NT2/D1 (cell line): ENCODE data around the gene SFXN3.

Source experiments
- DNase-seq: peaks from one replicate; pipeline ENCODE4 v3.0.0-alpha.2; 2011; ENCODE audit warnings: low read depth, low spot score
- H3K27me3 ChIP-seq: 2 replicates; pipeline ENCODE4 v1.6.0; 2011; ENCODE audit warnings: mild to moderate bottlenecking; ENCODE audit not compliant: insufficient read length, insufficient read depth
- H3K36me3 ChIP-seq: 2 replicates; pipeline ENCODE4 v1.6.1; 2011; ENCODE audit warnings: mild to moderate bottlenecking, low read length, mixed read lengths; ENCODE audit not compliant: insufficient read depth, insufficient read length
- H3K4me1 ChIP-seq: 2 replicates; pipeline ENCODE4 v1.5.1; 2011; ENCODE audit not compliant: insufficient read depth, insufficient read length
- H3K4me3 ChIP-seq: 2 replicates; pipeline ENCODE4 v1.5.1; 2011; ENCODE audit warnings: low read depth; ENCODE audit not compliant: insufficient read length
- H3K9ac ChIP-seq: 2 replicates; pipeline ENCODE4 v1.6.0; 2011; ENCODE audit warnings: low read depth; ENCODE audit not compliant: insufficient read length
- H3K9me3 ChIP-seq: 2 replicates; pipeline ENCODE4 v1.5.1; 2011; ENCODE audit warnings: mild to moderate bottlenecking, low read length; ENCODE audit not compliant: insufficient read depth
- SUZ12 ChIP-seq: IDR thresholded peaks from 2 replicates; pipeline ENCODE4 v1.6.1; 2011; ENCODE audit not compliant: insufficient read length, insufficient read depth; ENCODE audit errors: extremely low read depth
- YY1 ChIP-seq: IDR thresholded peaks from 2 replicates; pipeline ENCODE4 v1.6.1; 2011; ENCODE audit not compliant: insufficient read length, insufficient read depth
- ZNF274 ChIP-seq: IDR thresholded peaks from 2 replicates; pipeline ENCODE4 v1.6.1; 2011; ENCODE audit warnings: mild to moderate bottlenecking, low read depth, low read length

The SFXN3 gene

GRCh38 chr10:101019440-101019703 lies 11.7 kb upstream of the SFXN3 start:
- Histone ChIP-seq H3K9me3 (no peaks in the 10 kb centered on the region), H3K9ac (peak overlapping the region; percentile 74), H3K36me3 (no peaks in the 10 kb centered on the region), H3K27me3 (peaks cover 21% of the 10 kb centered on the region), H3K4me1 (peaks cover 10% of the 10 kb centered on the region), H3K4me3 (peak overlapping the region; percentile 4)
- no peak for DNase-seq
- TF ChIP-seq YY1 (no peak), SUZ12 (no peak), ZNF274 (no peak)

DNA sequence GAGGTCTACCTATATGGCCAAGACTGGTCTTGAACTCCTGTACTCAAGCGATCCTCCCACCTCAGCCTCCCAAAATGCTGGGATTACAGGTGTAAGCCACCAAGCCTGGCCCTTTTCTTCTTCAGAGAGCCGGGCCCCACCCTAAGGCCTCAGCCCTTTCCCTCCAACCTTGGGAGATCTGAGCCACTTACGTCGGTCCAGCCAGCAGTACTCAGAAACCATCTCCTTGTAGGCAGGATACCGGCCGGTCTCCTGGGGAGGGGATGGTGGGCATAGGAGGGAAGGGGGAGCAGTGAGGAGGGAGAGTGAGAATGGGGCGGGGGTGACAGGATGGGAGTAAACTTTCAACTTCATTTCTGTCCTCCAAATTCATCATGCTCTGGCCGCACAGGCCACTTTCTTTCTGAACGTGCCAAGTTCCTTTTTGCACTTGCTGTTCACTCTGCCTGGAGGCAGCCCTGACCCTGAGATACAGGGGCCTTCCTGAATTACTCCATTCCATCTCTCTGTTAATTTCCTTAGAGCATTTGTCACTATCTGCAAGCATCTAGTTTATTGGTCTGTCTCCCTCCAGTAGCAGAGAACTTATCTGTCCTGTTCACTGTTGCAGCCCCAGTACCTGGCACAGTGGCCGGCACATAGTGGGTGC lies 10.5 kb upstream of the SFXN3 start:
- Histone ChIP-seq H3K27me3 (peaks cover 21% of the 10 kb centered on the region), H3K4me3 (no peak overlapping the region), H3K9ac (no peak overlapping the region), H3K36me3 (no peaks in the 10 kb centered on the region), H3K9me3 (no peaks in the 10 kb centered on the region), H3K4me1 (peaks cover 9% of the 10 kb centered on the region)
- no peak for DNase-seq
- TF ChIP-seq YY1 (no peak), ZNF274 (no peak), SUZ12 (no peak)

- H3K27me3 ChIP-seq = peaks cover 21% of the 10 kb centered on the region
- H3K9ac ChIP-seq = no peak overlapping the region
- no peak overlapping the region for H3K4me3 ChIP-seq
- no peak for TF ChIP-seq ZNF274
- no peak for TF ChIP-seq SUZ12
- no peak for TF ChIP-seq YY1
- no peak for DNase-seq
- no peaks in the 10 kb centered on the region for H3K9me3 ChIP-seq
- H3K4me1 ChIP-seq = peaks cover 8% of the 10 kb centered on the region
- H3K36me3 ChIP-seq = no peaks in the 10 kb centered on the region
Observed at GRCh38 chr10:101021239-101021638, 9.8 kb upstream of the SFXN3 start.

DNA sequence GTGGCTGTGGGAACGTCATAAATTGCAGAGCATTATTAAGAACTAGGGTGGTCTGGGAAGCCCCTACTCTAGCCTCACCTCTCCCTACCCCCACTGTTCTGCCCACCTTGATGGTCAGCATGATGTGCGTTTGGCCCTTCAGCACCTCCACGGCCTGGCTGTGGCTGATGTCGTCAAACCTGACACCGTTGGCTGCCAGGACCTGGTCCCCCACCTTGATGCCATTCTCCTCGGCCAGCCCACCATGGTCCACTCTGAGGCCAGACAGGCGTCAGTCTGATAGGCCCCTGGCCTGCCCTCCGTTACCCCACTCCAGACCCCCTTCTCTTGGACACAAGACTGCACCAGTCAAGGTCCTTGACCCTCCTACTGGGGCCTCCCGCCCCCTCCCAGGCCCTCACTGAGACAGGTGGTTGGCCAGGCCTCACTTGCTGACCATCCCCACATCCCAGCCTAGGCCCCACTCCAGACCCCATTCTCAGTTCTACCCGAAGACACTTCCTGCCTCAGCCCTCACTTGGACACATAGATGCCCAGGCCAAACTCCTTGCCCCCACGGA lies 9.3 kb upstream of the SFXN3 start:
- peaks cover 6% of the 10 kb centered on the region for H3K4me1 ChIP-seq
- TF ChIP-seq YY1 (no peak), ZNF274 (no peak), SUZ12 (no peak)
- no peaks in the 10 kb centered on the region for H3K36me3 ChIP-seq
- DNase-seq = no peak
- H3K4me3 ChIP-seq = no peak overlapping the region
- no peaks in the 10 kb centered on the region for H3K9me3 ChIP-seq
- H3K27me3 ChIP-seq = peaks cover 21% of the 10 kb centered on the region
- no peak overlapping the region for H3K9ac ChIP-seq

DNA sequence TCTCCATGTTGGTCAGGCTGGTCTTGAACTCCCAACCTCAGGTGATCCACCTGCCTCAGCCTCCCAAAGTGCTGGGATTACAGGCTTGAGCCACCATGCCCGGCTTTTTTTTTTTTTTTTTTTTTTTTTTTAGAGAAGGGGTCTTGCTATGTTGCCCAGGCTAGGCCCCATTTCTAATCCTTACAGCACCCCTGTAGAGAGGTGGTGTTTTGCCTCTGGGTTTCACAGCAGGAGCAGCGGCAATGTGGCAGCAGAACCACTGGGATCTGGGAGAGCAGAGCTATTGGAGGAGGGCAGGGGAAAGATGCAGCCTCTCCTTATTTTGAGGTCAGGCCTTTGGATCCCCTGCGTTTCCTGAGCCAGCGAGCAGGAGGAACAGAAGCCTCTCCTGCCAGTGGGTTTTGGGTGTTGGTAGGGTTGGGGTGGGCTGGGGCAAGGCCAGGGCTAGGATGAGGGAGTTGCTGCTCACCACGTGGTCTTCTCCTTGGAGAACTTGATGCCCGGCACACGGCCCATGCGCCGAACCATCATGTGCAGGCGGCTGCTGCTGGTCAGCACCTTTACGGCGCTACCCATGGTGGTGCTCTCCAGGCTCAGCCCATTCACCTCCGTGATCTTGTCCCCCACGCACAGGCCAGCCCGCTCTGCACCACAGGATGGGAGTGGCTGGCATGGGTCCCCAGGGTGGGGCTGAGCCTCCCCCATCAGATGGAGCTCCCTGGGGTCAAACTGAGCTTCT lies 7.9 kb upstream of the SFXN3 start:
- H3K27me3 ChIP-seq = peaks cover 11% of the 10 kb centered on the region
- H3K36me3 ChIP-seq = peaks cover 2% of the 10 kb centered on the region
- H3K4me1 ChIP-seq = peaks cover 10% of the 10 kb centered on the region
- no peaks in the 10 kb centered on the region for H3K9me3 ChIP-seq
- H3K9ac ChIP-seq = no peak overlapping the region
- TF ChIP-seq SUZ12 (no peak), ZNF274 (no peak), YY1 (no peak)
- H3K4me3 ChIP-seq = no peak overlapping the region
- DNase-seq = no peak

DNA sequence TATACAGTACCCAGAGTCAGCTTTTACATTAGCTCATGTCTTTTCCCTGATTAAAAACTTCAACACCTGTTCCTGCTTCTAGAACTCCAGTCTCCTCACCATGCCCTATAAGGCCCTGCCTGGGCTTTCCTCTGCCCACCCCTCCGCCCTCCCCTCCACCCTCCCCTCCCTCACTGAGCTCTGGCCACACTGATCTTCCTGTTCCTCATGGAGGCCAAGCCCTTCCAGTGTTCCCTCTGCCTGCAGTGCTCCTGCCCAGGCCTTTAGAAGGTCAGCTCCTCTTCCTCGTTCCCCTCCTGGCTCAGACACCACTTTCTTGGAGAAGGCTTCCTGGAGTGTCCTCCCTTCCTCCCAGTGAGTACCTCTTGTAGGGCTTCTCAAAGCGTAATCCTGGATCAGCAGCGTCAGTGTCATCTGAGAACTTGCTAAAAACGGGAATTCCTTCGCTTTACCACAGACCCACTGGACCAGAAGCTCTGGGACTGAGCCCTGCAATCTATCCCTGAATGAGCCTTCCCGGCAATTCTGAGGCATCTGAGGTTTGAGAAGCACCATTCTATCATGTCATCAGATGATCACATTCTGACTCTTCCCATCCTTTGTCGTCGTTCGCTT lies 3.8 kb upstream of the SFXN3 start:
- H3K36me3 ChIP-seq = peaks cover 2% of the 10 kb centered on the region
- H3K9ac ChIP-seq = no peak overlapping the region
- no peak for DNase-seq

More for the DNA sequence above, 3.8 kb upstream of the SFXN3 start:
- peaks cover 13% of the 10 kb centered on the region for H3K4me1 ChIP-seq
- H3K9me3 ChIP-seq = no peaks in the 10 kb centered on the region
- no peak for TF ChIP-seq SUZ12
- no peak for TF ChIP-seq YY1
- no peak for TF ChIP-seq ZNF274
- H3K27me3 ChIP-seq = no peaks in the 10 kb centered on the region
- H3K4me3 ChIP-seq = no peak overlapping the region
